K562 (cell line): Measurements from ENCODE around the gene TP53BP2. TPM values are rescaled to one million over a fixed set of nuclear protein-coding genes. Genes with fewer than 3 reads are reported as not detected.
A peak's percentile ranks its signal among the peaks of the same experiment; 100 is the strongest.

Experiments
- ARID4B ChIP-seq: sonication (generic); formaldehyde crosslinking; IDR thresholded peaks from 2 replicates; pipeline ENCODE4 v1.8.0; 2022; ENCODE audit warnings: mild to moderate bottlenecking, missing genetic modification reagents
- EHMT2 ChIP-seq: fragments of 450-650 bp; IDR thresholded peaks from 2 replicates; pipeline ENCODE4 v1.6.1; 2018; ENCODE audit warnings: antibody characterized with exemption
- EWSR1 ChIP-seq: fragments of 450-650 bp; IDR thresholded peaks from 2 replicates; pipeline ENCODE4 v1.6.1; 2018; ENCODE audit warnings: borderline replicate concordance, mild to moderate bottlenecking, low read depth, moderate library complexity; ENCODE audit not compliant: partially characterized antibody
- GATAD2B ChIP-seq: fragments of 450-650 bp; IDR thresholded peaks from 2 replicates; pipeline ENCODE4 v1.6.1; 2017; ENCODE audit warnings: mild to moderate bottlenecking, borderline replicate concordance
- HBP1 ChIP-seq: fragments of 450-650 bp; formaldehyde crosslinking; IDR thresholded peaks from 2 replicates; pipeline ENCODE4 v1.4.0; 2022; ENCODE audit warnings: missing genetic modification characterization
- MTF1 ChIP-seq: fragments of 250-450 bp; sonication (Bioruptor Pico); IDR thresholded peaks from 2 replicates; pipeline ENCODE4 v1.9.0; 2021; ENCODE audit warnings: moderate library complexity, mild to moderate bottlenecking, inconsistent platforms, borderline replicate concordance
- SMARCE1 ChIP-seq: fragments of 450-650 bp; IDR thresholded peaks from 2 replicates; pipeline ENCODE4 v1.7.1; 2016; ENCODE audit warnings: mild to moderate bottlenecking
- SPI1 ChIP-seq: IDR thresholded peaks from 2 replicates; pipeline ENCODE4 v1.6.1; 2011; ENCODE audit warnings: low read depth, low read length, control low read depth, borderline replicate concordance
- UBTF ChIP-seq, 2 experiments: IDR thresholded peaks; 2 replicates each; pipeline ENCODE4 v1.6.1; 2012; ENCODE audit warnings: improper control_type of control experiment in 2 of 2, low read depth in 2 of 2, low read length in 2 of 2, borderline replicate concordance in 1 of 2
- ZNF592 ChIP-seq: fragments of 450-650 bp; IDR thresholded peaks from 2 replicates; pipeline ENCODE4 v1.6.1; 2017; ENCODE audit warnings: antibody characterized with exemption, mild to moderate bottlenecking
- polyA plus RNA-seq, 8 experiments: library from polyadenylated mRNA; depleted of rRNA in 4 of 8; stranded (reverse) in 5 of 8; unstranded in 3 of 8; fragments of >200 nt; fragmentation: Nextera tagmentation in 2 of 8; fragmentation: Illumina TruSeq in 1 of 8; extraction: Ambion mirVana in 2 of 8; extraction: Trizol in 1 of 8; gene quantifications; 2 replicates each; pipeline versions ENCODE4 v1.2.1 to v1.2.3, GENCODE V29; 2011 to 2014; ENCODE audit warnings: inconsistent platforms in 1 of 8, missing spikeins in 1 of 8
- total RNA-seq, 7 experiments: library from RNA; depleted of rRNA in 6 of 7; stranded (reverse); fragments of >200 nt in 6 of 7; fragmentation: Illumina TruSeq in 2 of 7; extraction: Trizol in 2 of 7; gene quantifications; 2 replicates each; pipeline versions ENCODE4 v1.2.1 to v1.2.3, GENCODE V29; 2011 to 2021; ENCODE audit warnings: low replicate concordance in 1 of 7

Gene TP53BP2
- total and polyA plus RNA-seq, 9 of the 15 experiments (the other 6 are each of a cell fraction or from before 2014, with no cell fraction given): 17.0 to 69.6 (median 40.1) TPM

- TF ChIP-seq ARID4B: no peak
- TF ChIP-seq ZNF592: peak; percentile 67
- TF ChIP-seq SPI1: no peak
- TF ChIP-seq EWSR1: peak; percentile 68
- no peak for TF ChIP-seq UBTF (IDR thresholded peaks at IDR 0.05; ENCODE audit: borderline replicate concordance in 1 of 2, low read depth in 2 of 2, low read length in 2 of 2)
- TF ChIP-seq HBP1 (CRISPR knock-in tag): no peak
- TF ChIP-seq EHMT2: no peak
- TF ChIP-seq SMARCE1: no peak
- no peak for TF ChIP-seq MTF1 (CRISPR knock-in tag)
- peak; percentile 66 for TF ChIP-seq GATAD2B
These were observed 34.1 kb downstream of the TP53BP2 start (continued) for GRCh38 chr1:223811634-223812101.
